Gastroesophageal sphincter (tissue), 4 donors: ENCODE data around the gene C19orf12. TPM values are rescaled to one million over a fixed set of nuclear protein-coding genes. Genes with fewer than 3 reads are reported as not detected.

Experiments used
- ATAC-seq: fragments of 150-250 bp; one replicate; pipeline ENCODE4 v1.9.1; 2016; ENCODE audit warnings: mild to moderate bottlenecking, moderate library complexity
- H3K27ac ChIP-seq, 4 donors: fragments of 200-600 bp; sonication (generic) in 3 of 4; 1 replicate in 3 of 4; 2 replicates in 1 of 4; pipeline ENCODE4 v1.5.1; 2016 to 2019
- H3K27me3 ChIP-seq: fragments of 200-600 bp; sonication (generic); one replicate; pipeline ENCODE4 v1.5.1; 2019
- H3K36me3 ChIP-seq, 2 donors: fragments of 200-600 bp; sonication (generic); one replicate each; pipeline ENCODE4 v1.5.1; 2019; ENCODE audit warnings: control low read depth in 1 of 2
- H3K4me1 ChIP-seq, 3 donors: fragments of 200-600 bp; sonication (generic); 1 replicate in 2 of 3; 2 replicates in 1 of 3; pipeline ENCODE4 v1.5.1; 2016 to 2019; ENCODE audit warnings: control low read depth in 2 of 3
- H3K4me3 ChIP-seq, 2 donors: fragments of 200-600 bp; sonication (generic); one replicate each; pipeline ENCODE4 v1.5.1; 2019; ENCODE audit warnings: mild to moderate bottlenecking in 1 of 2, moderate library complexity in 1 of 2
- H3K9me3 ChIP-seq, 3 donors: fragments of 200-600 bp; sonication (generic); one replicate each; pipeline ENCODE4 v1.5.1; 2017 to 2019; ENCODE audit warnings: control low read depth in 2 of 3
- CTCF ChIP-seq, 4 experiments: fragments of 200-600 bp in 2 of 4; fragments of 450-650 bp in 2 of 4; sonication (generic) in 1 of 4; IDR thresholded peaks; one replicate each; pipeline ENCODE4 v1.5.1; 2017 to 2019; ENCODE audit warnings: antibody characterized with exemption in 4 of 4, mild to moderate bottlenecking in 2 of 4, moderate library complexity in 2 of 4
- EP300 ChIP-seq: sonication (generic); formaldehyde crosslinking; IDR thresholded peaks from one replicate; pipeline ENCODE4 v1.6.1; 2017; ENCODE audit warnings: antibody characterized with exemption, mild to moderate bottlenecking
- POLR2A ChIP-seq, 2 donors: fragments of 450-650 bp; IDR thresholded peaks; one replicate each; pipeline ENCODE4 v1.6.1; 2017; ENCODE audit warnings: antibody characterized with exemption in 2 of 2, mild to moderate bottlenecking in 2 of 2, moderate library complexity in 1 of 2
- POLR2AphosphoS5 ChIP-seq: sonication (generic); formaldehyde crosslinking; IDR thresholded peaks from one replicate; pipeline ENCODE4 v1.6.1; 2017; ENCODE audit warnings: antibody characterized with exemption
- WGBS, 2 donors: methylation state at CpG; one replicate each; pipeline ENCODE4 v1.1.5; 2018; ENCODE audit warnings: low coverage in 1 of 2; 5-methylcytosine and 5-hydroxymethylcytosine counted together
- total RNA-seq, 4 donors: library from RNA; depleted of rRNA; stranded (reverse); fragments of >200 nt; gene quantifications; one replicate each; pipeline ENCODE4 v1.1.0, GENCODE V29; 2016

C19orf12 gene
- total RNA-seq, 4 donors from 2014 or later: 37.6 to 62.1 (median 49.7) TPM

GRCh38 chr19:29675650-29676186, 39.3 kb downstream of the C19orf12 start:
- H3K36me3 ChIP-seq: peaks cover 0 to 53% of the 10 kb centered on the region in 2 donors
- H3K27ac ChIP-seq: peak overlapping the region in 2 of 4 donors; percentile 75 to 82
- H3K4me1 ChIP-seq: peaks cover 0 to 97% (median 54%) of the 10 kb centered on the region in 3 donors
- no peak for TF ChIP-seq EP300
- no peak for TF ChIP-seq POLR2A (IDR thresholded peaks at IDR 0.05)
- no peak for TF ChIP-seq CTCF (IDR thresholded peaks at IDR 0.05)
- TF ChIP-seq POLR2AphosphoS5: no peak
- no peaks in the 10 kb centered on the region for H3K27me3 ChIP-seq
- no peak for ATAC-seq
- H3K9me3 ChIP-seq: no peaks in the 10 kb centered on the region
- no peak overlapping the region for H3K4me3 ChIP-seq
- WGBS, 2 donors: 83% methylated on average over 1 of the region's 13 CpGs; no CpG with 5 or more reads in 1 of the 2 donors

- H3K27me3 ChIP-seq: no peaks in the 10 kb centered on the region
- H3K9me3 ChIP-seq: no peaks in the 10 kb centered on the region
- WGBS, 2 donors: 100% methylated on average over 2 of the region's 10 CpGs; no CpG with 5 or more reads in 1 of the 2 donors
- peak overlapping the region in 1 of 4 donors; percentile 82 for H3K27ac ChIP-seq
- peaks cover 0 to 53% of the 10 kb centered on the region in 2 donors for H3K36me3 ChIP-seq
- ATAC-seq: no peak
- no peak overlapping the region for H3K4me3 ChIP-seq
- H3K4me1 ChIP-seq: peaks cover 0 to 97% (median 54%) of the 10 kb centered on the region in 3 donors
- no peak for TF ChIP-seq POLR2A (IDR thresholded peaks at IDR 0.05)
- no peak for TF ChIP-seq EP300
- TF ChIP-seq CTCF (IDR thresholded peaks at IDR 0.05): no peak
- no peak for TF ChIP-seq POLR2AphosphoS5
These were observed 39.9 kb downstream of the C19orf12 start for GRCh38 chr19:29675120-29675649.

GRCh38 chr19:29674374-29675119, 40.5 kb downstream of the C19orf12 start:
- WGBS, 2 donors: no CpG with 5 or more reads among the region's 34 CpGs
- H3K36me3 ChIP-seq: peaks cover 0 to 53% of the 10 kb centered on the region in 2 donors
- TF ChIP-seq EP300: no peak
- TF ChIP-seq CTCF (IDR thresholded peaks at IDR 0.05): no peak
- TF ChIP-seq POLR2AphosphoS5: no peak
- TF ChIP-seq POLR2A (IDR thresholded peaks at IDR 0.05): no peak
- no peak for ATAC-seq
- H3K4me1 ChIP-seq: peaks cover 0 to 97% (median 47%) of the 10 kb centered on the region in 3 donors
- no peaks in the 10 kb centered on the region for H3K9me3 ChIP-seq
- H3K27ac ChIP-seq: peak overlapping the region in 1 of 4 donors; percentile 82
- no peaks in the 10 kb centered on the region for H3K27me3 ChIP-seq
- H3K4me3 ChIP-seq: no peak overlapping the region

- Histone ChIP-seq H3K27ac (peak overlapping the region in 1 of 4 donors; percentile 94), H3K27me3 (no peaks in the 10 kb centered on the region), H3K4me3 (no peak overlapping the region), H3K4me1 (peaks cover 0 to 97% (median 47%) of the 10 kb centered on the region in 3 donors), H3K36me3 (peaks cover 0 to 53% of the 10 kb centered on the region in 2 donors), H3K9me3 (no peaks in the 10 kb centered on the region)
- WGBS, 2 donors: 86 to 89% methylated on average over 8 to 22 of the region's 57 CpGs
- no peak for TF ChIP-seq POLR2A (IDR thresholded peaks at IDR 0.05)
- no peak for TF ChIP-seq POLR2AphosphoS5
- no peak for TF ChIP-seq EP300
- TF ChIP-seq CTCF (IDR thresholded peaks at IDR 0.05): no peak
- no peak for ATAC-seq
These were observed 41.4 kb downstream of the C19orf12 start for GRCh38 chr19:29673451-29674371.
